SK-N-SH (cell line): ENCODE data around the gene EVC. TPM values are rescaled to one million over a fixed set of nuclear protein-coding genes. Genes with fewer than 3 reads are reported as not detected.

Experiments
- CTCF ChIA-PET: fragments of 300-600, 350-600 bp; formaldehyde crosslinking; extraction: SDS; loops from one replicate; lab custom pipeline; 2021; lab: Yijun Ruan, JAX
- POLR2A ChIA-PET: fragments of 350-600 bp; sonication (Branson Sonifier 250); formaldehyde crosslinking; extraction: SDS; loops from one replicate; lab custom pipeline; 2020; ENCODE audit warnings: antibody characterized with exemption, inconsistent platforms; lab: Yijun Ruan, JAX
- DNase-seq: peaks from one replicate; pipeline ENCODE4 v3.0.0; 2012
- H2AFZ ChIP-seq: fragments of 200-600 bp; sonication (generic); 2 replicates; pipeline ENCODE4 v1.8.1; 2016; ENCODE audit warnings: antibody characterized with exemption, mild to moderate bottlenecking, low read depth
- H3F3A ChIP-seq: fragments of 200-600 bp; sonication (generic); replicated peaks from 2 replicates; pipeline ENCODE3; 2016; ENCODE audit warnings: antibody characterized with exemption, mild to moderate bottlenecking; ENCODE audit not compliant: insufficient read depth
- H3K27ac ChIP-seq, 2 experiments: fragments of 200-500 bp in 1 of 2; fragments of 200-600 bp in 1 of 2; sonication (Bioruptor generic) in 1 of 2; sonication (generic), shearing (Covaris generic) in 1 of 2; 2 replicates each; pipeline versions ENCODE4 v1.5.1 to v1.6.1; 2014 to 2016; ENCODE audit warnings: low read depth in 2 of 2, inconsistent platforms in 1 of 2, low read length in 1 of 2, mild to moderate bottlenecking in 1 of 2, mixed read lengths in 1 of 2
- H3K27me3 ChIP-seq: fragments of 200-600 bp; sonication (generic), shearing (Covaris generic); 2 replicates; pipeline ENCODE4 v1.6.1; 2016; ENCODE audit warnings: mixed run types; ENCODE audit not compliant: insufficient read depth
- H3K36me3 ChIP-seq, 2 experiments: fragments of 200-500 bp in 1 of 2; fragments of 200-600 bp in 1 of 2; sonication (Bioruptor generic) in 1 of 2; sonication (generic) in 1 of 2; replicated peaks in 1 of 2; 2 replicates each; pipeline versions ENCODE3 to v1.5.1; 2014 to 2016; ENCODE audit warnings: low read length in 1 of 2, mild to moderate bottlenecking in 1 of 2; ENCODE audit not compliant: insufficient read depth in 2 of 2, control insufficient read depth in 1 of 2
- H3K4me1 ChIP-seq, 2 experiments: fragments of 200-500 bp in 1 of 2; fragments of 200-600 bp in 1 of 2; sonication (Bioruptor generic) in 1 of 2; sonication (generic), shearing (Covaris generic) in 1 of 2; 2 replicates each; pipeline versions ENCODE4 v1.5.1 to v1.6.1; 2014 to 2016; ENCODE audit warnings: low read depth in 1 of 2, low read length in 1 of 2, mixed run types in 1 of 2; ENCODE audit not compliant: insufficient read depth in 2 of 2, control insufficient read depth in 1 of 2
- H3K4me2 ChIP-seq: fragments of 200-600 bp; sonication (generic), shearing (Covaris generic); 2 replicates; pipeline ENCODE4 v1.6.1; 2017; ENCODE audit warnings: mixed run types
- H3K4me3 ChIP-seq, 2 experiments: fragments of 200-500 bp in 1 of 2; fragments of 200-600 bp in 1 of 2; sonication (Bioruptor generic) in 1 of 2; sonication (generic), shearing (Covaris generic) in 1 of 2; 2 replicates each; pipeline versions ENCODE4 v1.5.1 to v1.8.1; 2014 to 2016; ENCODE audit warnings: low read depth in 2 of 2, inconsistent platforms in 1 of 2, low read length in 1 of 2, mild to moderate bottlenecking in 1 of 2, mixed read lengths in 1 of 2, moderate library complexity in 1 of 2
- H3K79me2 ChIP-seq: fragments of 200-600 bp; sonication (generic); 2 replicates; pipeline ENCODE4 v1.8.1; 2017; ENCODE audit warnings: mild to moderate bottlenecking; ENCODE audit not compliant: insufficient read depth
- H3K9ac ChIP-seq: fragments of 200-600 bp; sonication (generic); 2 replicates; pipeline ENCODE4 v1.6.1; 2017; ENCODE audit warnings: mixed run types
- H3K9me2 ChIP-seq: fragments of 200-600 bp; sonication (generic); 2 replicates; pipeline ENCODE4 v1.6.1; 2017; ENCODE audit warnings: mixed run types
- H3K9me3 ChIP-seq: fragments of 200-600 bp; sonication (generic); 2 replicates; pipeline ENCODE4 v1.6.1; 2017; ENCODE audit warnings: mixed run types, mild to moderate bottlenecking, moderate library complexity
- H4K20me1 ChIP-seq: fragments of 200-600 bp; sonication (generic); 2 replicates; pipeline ENCODE4 v1.6.1; 2017; ENCODE audit warnings: mild to moderate bottlenecking, mixed run types; ENCODE audit not compliant: insufficient read depth
- CTCF ChIP-seq: fragments of 200-600 bp; sonication (generic); IDR thresholded peaks from 2 replicates; pipeline ENCODE4 v1.6.1; 2017; ENCODE audit warnings: antibody characterized with exemption, mild to moderate bottlenecking, moderate library complexity
- ELF1 ChIP-seq: IDR thresholded peaks from 2 replicates; pipeline ENCODE4 v1.4.0; 2012
- EZH2phosphoT487 ChIP-seq: fragments of 200-600 bp; sonication (generic); IDR thresholded peaks from 2 replicates; pipeline ENCODE4 v1.6.1; 2017; ENCODE audit warnings: low read depth, mixed run types, mild to moderate bottlenecking, antibody characterized with exemption, moderate library complexity, borderline replicate concordance
- FOSL2 ChIP-seq: IDR thresholded peaks from 2 replicates; pipeline ENCODE4 v1.4.0; 2012; ENCODE audit warnings: low read depth, mild to moderate bottlenecking, moderate library complexity, borderline replicate concordance
- FOXJ3 ChIP-seq: sonication (generic); formaldehyde crosslinking; IDR thresholded peaks from 2 replicates; pipeline ENCODE4 v1.5.1; 2020; ENCODE audit warnings: mild to moderate bottlenecking, missing genetic modification reagents
- GATA2 ChIP-seq: sonication (generic); formaldehyde crosslinking; IDR thresholded peaks from 2 replicates; pipeline ENCODE4 v1.5.0; 2020; ENCODE audit warnings: mild to moderate bottlenecking, missing genetic modification reagents
- MEF2A ChIP-seq: IDR thresholded peaks from 2 replicates; pipeline ENCODE4 v1.4.0; 2012; ENCODE audit warnings: low read depth, borderline replicate concordance
- NFIC ChIP-seq: IDR thresholded peaks from 2 replicates; pipeline ENCODE4 v1.4.0; 2012; ENCODE audit warnings: borderline replicate concordance
- RAD21 ChIP-seq: IDR thresholded peaks from 2 replicates; pipeline ENCODE4 v1.6.1; 2012; ENCODE audit warnings: mild to moderate bottlenecking, low read length
- REST ChIP-seq: IDR thresholded peaks from 2 replicates; pipeline ENCODE4 v1.6.1; 2012; ENCODE audit warnings: mild to moderate bottlenecking, low read depth, low read length, moderate library complexity
- RFX5 ChIP-seq: IDR thresholded peaks from 2 replicates; pipeline ENCODE4 v1.6.1; 2012; ENCODE audit warnings: mild to moderate bottlenecking, improper control_type of control experiment, low read length
- RXRA ChIP-seq: IDR thresholded peaks from 2 replicates; pipeline ENCODE4 v1.4.0; 2012; ENCODE audit warnings: low read depth, mild to moderate bottlenecking, borderline replicate concordance
- SMC3 ChIP-seq: IDR thresholded peaks from 2 replicates; pipeline ENCODE4 v1.6.1; 2012; ENCODE audit warnings: low read depth, low read length, improper control_type of control experiment
- TAF1 ChIP-seq: IDR thresholded peaks from 2 replicates; pipeline ENCODE4 v1.6.1; 2012; ENCODE audit warnings: low read depth, mild to moderate bottlenecking, low read length, moderate library complexity, borderline replicate concordance
- USF1 ChIP-seq: IDR thresholded peaks from 2 replicates; pipeline ENCODE4 v1.4.0; 2012; ENCODE audit warnings: low read depth, borderline replicate concordance
- WGBS: methylation state at CpG from one replicate; pipeline ENCODE4 v1.1.6; 2017; ENCODE audit warnings: low lambda C conversion rate; 5-methylcytosine and 5-hydroxymethylcytosine counted together
- polyA plus RNA-seq, 3 experiments: library from polyadenylated mRNA; depleted of rRNA; stranded (reverse); fragments of >200 nt; gene quantifications; 2 replicates each; pipeline ENCODE4 v1.2.3, GENCODE V29; 2012
- TF ChIP-seq, protein P1 (sequence below): fragments of 150-350 bp; IDR thresholded peaks from 2 replicates; pipeline ENCODE4 v1.6.1; 2017; ENCODE audit warnings: antibody characterized with exemption, low read length, low read depth, borderline replicate concordance

The EVC gene
- polyA plus RNA-seq, 1 of the 3 experiments (the other 2 are of a cell fraction): 3.8 TPM

DNA sequence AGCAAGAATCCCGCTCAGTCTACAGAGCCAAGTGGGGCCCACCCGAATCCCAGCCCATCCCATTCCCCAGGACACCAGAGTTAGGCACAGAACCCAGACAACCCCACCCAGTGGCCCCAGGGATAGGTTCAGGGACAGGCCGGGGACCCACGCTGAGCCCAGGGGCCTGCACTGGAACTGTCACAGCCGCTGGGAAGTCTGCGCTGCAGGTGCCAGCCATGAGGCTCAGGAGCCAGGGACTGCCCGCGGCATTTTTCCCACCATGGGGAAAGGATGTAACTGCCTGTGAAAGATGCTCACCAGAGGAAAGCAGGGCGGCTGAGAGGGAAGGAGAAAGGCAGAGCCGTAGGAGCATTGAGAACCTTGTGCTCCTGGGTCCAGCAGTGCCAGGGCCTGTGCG is 14.7 kb upstream of the EVC start (continued):
- TF ChIP-seq CTCF (no peak), USF1 (no peak), RXRA (no peak), REST (no peak), RAD21 (no peak), ELF1 (no peak)
- TF ChIP-seq, protein P1, sequence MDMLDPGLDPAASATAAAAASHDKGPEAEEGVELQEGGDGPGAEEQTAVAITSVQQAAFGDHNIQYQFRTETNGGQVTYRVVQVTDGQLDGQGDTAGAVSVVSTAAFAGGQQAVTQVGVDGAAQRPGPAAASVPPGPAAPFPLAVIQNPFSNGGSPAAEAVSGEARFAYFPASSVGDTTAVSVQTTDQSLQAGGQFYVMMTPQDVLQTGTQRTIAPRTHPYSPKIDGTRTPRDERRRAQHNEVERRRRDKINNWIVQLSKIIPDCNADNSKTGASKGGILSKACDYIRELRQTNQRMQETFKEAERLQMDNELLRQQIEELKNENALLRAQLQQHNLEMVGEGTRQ: no peak
- TF ChIP-seq, all 33 proteins: peak for 0

DNA sequence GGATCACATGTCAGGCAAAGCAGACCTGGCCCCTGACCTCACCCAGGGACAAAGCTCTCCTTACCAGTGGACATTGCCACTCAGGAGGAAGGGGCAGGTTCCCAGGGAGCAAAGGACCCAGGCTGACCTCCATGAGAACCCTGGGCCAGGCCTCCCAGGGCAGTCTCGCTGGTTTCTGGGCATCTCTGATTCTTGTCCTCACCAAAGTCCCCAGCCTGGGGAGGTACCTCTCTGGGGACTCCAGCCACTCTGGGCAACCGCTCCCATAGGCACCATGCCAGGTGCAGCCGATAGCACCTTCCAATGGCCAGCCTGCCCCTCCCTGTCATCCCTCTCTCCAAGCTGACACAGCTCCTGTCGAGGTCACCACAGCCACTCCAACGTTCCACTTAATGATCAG is 10.5 kb upstream of the EVC start:
- no peaks in the 10 kb centered on the region for H3K9me2 ChIP-seq
- H3K9me3 ChIP-seq: no peaks in the 10 kb centered on the region
- H3K4me3 ChIP-seq: no peak overlapping the region
- WGBS: 33% methylated on average over 2 of the region's 5 CpGs
- H3K27me3 ChIP-seq: no peaks in the 10 kb centered on the region
- no peak overlapping the region for H2AFZ ChIP-seq
- no peak overlapping the region for H3K9ac ChIP-seq
- CTCF ChIA-PET: no interaction called here
- H3K4me1 ChIP-seq: no peaks in the 10 kb centered on the region
- H3K4me2 ChIP-seq: no peak overlapping the region
- POLR2A ChIA-PET: no interaction called here
- no peak for DNase-seq
- H3K36me3 ChIP-seq: no peaks in the 10 kb centered on the region
- no peak overlapping the region for H3K27ac ChIP-seq
- H4K20me1 ChIP-seq: no peaks in the 10 kb centered on the region
- no peaks in the 10 kb centered on the region for H3F3A ChIP-seq
- no peak for TF ChIP-seq NFIC
- TF ChIP-seq GATA2 (CRISPR knock-in tag): no peak
- TF ChIP-seq FOXJ3 (CRISPR knock-in tag): no peak
- no peak for TF ChIP-seq TAF1
- no peak for TF ChIP-seq RFX5
- TF ChIP-seq USF1: no peak
- TF ChIP-seq MEF2A: no peak
- TF ChIP-seq FOSL2: no peak
- TF ChIP-seq SMC3: no peak
- TF ChIP-seq EZH2phosphoT487: no peak
- TF ChIP-seq, all 33 proteins: peak for 0
- H3K79me2 ChIP-seq: no peaks in the 10 kb centered on the region
